ENCODE data around the gene DNAAF3. TPM values are rescaled to one million over a fixed set of nuclear protein-coding genes. Genes with fewer than 3 reads are reported as not detected.

Gene DNAAF3
- total RNA-seq = 0.33 and 0.87 TPM in 2 replicates

GRCh38 chr19:55166530-55167268, at the start of gene DNAAF3:
Gene DNAAF3, minus strand, starts transcription at chr19:55166613. Its CDS starts 200 bp downstream, at chr19:55166413.

GRCh38 chr19:55208880-55209692, 42.7 kb upstream of the DNAAF3 start, which contains the start of gene PTPRH:
Gene PTPRH, minus strand, starts transcription at chr19:55209501. Its CDS starts 68 bp downstream, at chr19:55209433.

GRCh38 chr19:55179606-55180484, 13.4 kb upstream of the DNAAF3 start, which contains the start of gene SYT5:
Gene SYT5, minus strand, starts transcription at chr19:55180289. Its CDS starts 1,248 bp downstream, at chr19:55179041.

GRCh38 chr19:55157064-55157908, 9.1 kb downstream of the DNAAF3 start, which contains the start of gene TNNI3:
Gene TNNI3, minus strand, starts transcription at chr19:55157732. Its CDS starts 143 bp downstream, at chr19:55157589.

GRCh38 chr19:55149078-55150003, 17.1 kb downstream of the DNAAF3 start, which contains the start of gene TNNT1:
Gene TNNT1, minus strand, starts transcription at chr19:55149206. Its CDS starts 2,049 bp downstream, at chr19:55147157.

GRCh38 chr19:55116859-55117662, 49.4 kb downstream of the DNAAF3 start, which contains the start of gene PPP1R12C:
Gene PPP1R12C, minus strand, starts transcription at chr19:55117637. Its CDS starts 94 bp downstream, at chr19:55117543.

Other genes with a start within 250 kb of the DNAAF3 start
- under 0.01 TPM in 1 of 2 replicates, not detected in the other for gene NLRP7, start 219.1 kb downstream of the DNAAF3 start, total RNA-seq
- 0.83 and 1.3 TPM in 2 replicates for gene NLRP2, start 200.2 kb downstream of the DNAAF3 start, total RNA-seq
- not detected in 2 replicates for gene GP6, start 128.3 kb downstream of the DNAAF3 start, total RNA-seq
- 9.3 and 10.1 TPM in 2 replicates for gene RDH13, start 103.5 kb downstream of the DNAAF3 start, total RNA-seq
- gene EPS8L1, start 90.7 kb downstream of the DNAAF3 start, total RNA-seq = 0.99 and 1.2 TPM in 2 replicates
- gene PPP1R12C, start 49.0 kb downstream of the DNAAF3 start, total RNA-seq = 44.7 and 46.4 TPM in 2 replicates
- 6.8 and 20.8 TPM in 2 replicates for gene TNNT1, start 17.4 kb downstream of the DNAAF3 start, total RNA-seq
- 0.66 TPM in 1 of 2 replicates, not detected in the other for gene TNNI3, start 8.9 kb downstream of the DNAAF3 start, total RNA-seq
- gene SYT5, start 13.7 kb upstream of the DNAAF3 start, total RNA-seq = 0.15 and 0.17 TPM in 2 replicates
- 4.5 and 10.9 TPM in 2 replicates for gene PTPRH, start 42.9 kb upstream of the DNAAF3 start, total RNA-seq
- gene TMEM86B, start 62.1 kb upstream of the DNAAF3 start, total RNA-seq = 2.2 and 2.3 TPM in 2 replicates
- 33.6 and 48.0 TPM in 2 replicates for gene PPP6R1, start 92.4 kb upstream of the DNAAF3 start, total RNA-seq
- 28.8 and 39.3 TPM in 2 replicates for gene HSPBP1, start 113.5 kb upstream of the DNAAF3 start, total RNA-seq
- 4.0 and 5.2 TPM in 2 replicates for gene BRSK1, start 117.4 kb upstream of the DNAAF3 start, total RNA-seq
- gene TMEM150B, start 158.7 kb upstream of the DNAAF3 start, total RNA-seq = not detected in 2 replicates
- gene KMT5C, start 173.3 kb upstream of the DNAAF3 start, total RNA-seq = 9.0 and 10.1 TPM in 2 replicates
- gene COX6B2, start 188.1 kb upstream of the DNAAF3 start, total RNA-seq = not detected in 2 replicates
- not detected in 2 replicates for gene GARIN5B, start 196.6 kb upstream of the DNAAF3 start, total RNA-seq
- gene IL11, start 203.8 kb upstream of the DNAAF3 start, total RNA-seq = 2.6 and 3.6 TPM in 2 replicates
- gene TMEM190, start 210.2 kb upstream of the DNAAF3 start, total RNA-seq = not detected in 2 replicates
- gene TMEM238, start 217.7 kb upstream of the DNAAF3 start, total RNA-seq = 0.58 and 0.83 TPM in 2 replicates
- gene RPL28, start 219.3 kb upstream of the DNAAF3 start, total RNA-seq = 190 and 286 TPM in 2 replicates
- 53.1 and 144 TPM in 2 replicates for gene UBE2S, start 241.2 kb upstream of the DNAAF3 start, total RNA-seq

Measured in smooth muscle cell of trachea (primary cell).